GOT3 (cell line): ENCODE measurements around the gene PRUNE1.

ENCODE experiments used
- DNase-seq: peaks from one replicate; lab custom pipeline; 2025; ENCODE audit warnings: mixed read lengths; lab: John Stamatoyannopoulos, UW

PRUNE1 gene

DNA sequence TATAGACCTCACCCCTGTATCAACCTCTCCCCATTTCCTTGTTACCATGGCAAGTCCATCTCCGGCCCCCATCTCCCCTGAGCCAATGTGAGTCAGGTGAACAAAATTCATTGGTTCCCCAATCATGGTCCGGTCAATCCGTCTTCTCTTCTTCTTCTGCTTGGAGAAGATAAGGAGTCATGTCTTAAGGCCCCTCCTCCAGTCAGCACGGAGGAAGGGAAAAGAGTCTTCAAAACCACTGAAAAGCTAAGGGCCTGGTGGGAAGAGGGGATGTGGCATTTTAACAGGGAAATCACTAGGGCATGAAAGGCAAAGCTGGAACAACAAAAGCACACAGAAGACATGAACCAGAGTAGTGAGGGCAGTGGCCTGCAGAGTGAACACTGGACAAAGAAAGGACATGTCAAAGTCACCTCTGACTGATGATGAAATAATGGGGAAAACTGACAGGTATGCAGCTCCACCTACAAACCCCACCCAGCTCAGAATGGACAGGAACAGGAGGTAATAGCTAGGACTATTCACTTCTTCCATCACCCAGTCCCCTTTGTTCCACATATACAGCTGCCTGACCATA lies 46.8 kb downstream of the PRUNE1 start:
- DNase-seq, result no peak

DNA sequence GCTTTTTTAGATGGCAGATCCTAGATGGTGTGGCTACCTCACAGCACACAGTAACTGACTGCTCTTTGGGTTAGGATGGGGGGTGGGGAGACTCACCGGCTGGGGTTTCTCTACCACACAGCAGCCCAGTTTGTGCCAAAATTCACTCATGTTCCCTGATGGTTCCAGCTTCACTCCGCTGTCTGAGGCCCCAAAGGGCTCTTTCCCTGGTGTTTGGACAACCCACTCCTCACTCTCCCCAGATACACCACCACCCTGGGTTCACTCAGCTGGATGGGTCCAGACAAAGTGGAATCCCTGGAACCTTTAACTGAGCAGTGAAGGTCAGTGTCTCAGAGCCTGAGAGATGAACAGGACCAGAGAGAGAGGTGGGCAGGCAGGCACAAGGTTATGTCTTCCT lies 47.3 kb downstream of the PRUNE1 start:
- no peak for DNase-seq

DNA sequence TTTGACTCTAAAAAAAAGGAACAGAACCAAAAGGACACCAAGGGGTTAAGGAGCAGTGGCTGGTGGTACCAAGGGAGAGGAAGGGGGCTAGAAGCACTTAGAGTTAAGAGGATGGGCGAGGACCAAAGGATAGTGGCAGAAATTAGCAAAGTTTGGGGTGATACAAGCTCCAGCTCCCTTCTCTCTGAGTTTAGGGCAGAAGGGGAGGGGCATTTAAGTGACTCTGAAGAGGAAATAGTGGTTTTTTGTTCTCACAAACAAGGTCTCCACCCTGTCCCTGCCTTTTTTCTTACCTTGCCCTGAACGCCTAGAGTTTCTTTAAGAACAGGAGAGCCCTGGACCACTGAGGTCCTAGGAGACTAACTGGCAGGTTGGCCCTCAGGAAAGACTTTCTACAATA lies 47.9 kb downstream of the PRUNE1 start:
- no peak for DNase-seq

DNA sequence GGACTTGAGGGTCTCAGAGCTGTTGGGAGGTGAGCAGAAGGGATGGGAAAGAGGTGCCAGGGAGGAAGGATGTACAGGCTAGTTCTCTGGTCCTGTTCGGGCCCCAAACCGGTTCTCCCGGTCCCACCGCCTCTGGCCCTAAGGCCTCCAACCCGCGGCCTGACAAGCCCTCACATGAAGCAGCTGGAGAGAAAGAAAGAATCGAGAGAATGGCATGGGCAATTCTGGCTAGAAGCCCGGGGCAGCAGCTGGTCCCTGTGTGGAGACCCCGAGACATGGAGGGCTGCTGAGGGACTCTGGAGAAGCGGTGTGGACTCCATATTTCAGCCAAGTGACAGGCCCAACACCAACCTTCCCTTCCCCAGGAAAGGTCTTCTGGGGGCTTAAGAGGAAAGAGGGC lies 50.4 kb downstream of the PRUNE1 start:
- no peak for DNase-seq

DNA sequence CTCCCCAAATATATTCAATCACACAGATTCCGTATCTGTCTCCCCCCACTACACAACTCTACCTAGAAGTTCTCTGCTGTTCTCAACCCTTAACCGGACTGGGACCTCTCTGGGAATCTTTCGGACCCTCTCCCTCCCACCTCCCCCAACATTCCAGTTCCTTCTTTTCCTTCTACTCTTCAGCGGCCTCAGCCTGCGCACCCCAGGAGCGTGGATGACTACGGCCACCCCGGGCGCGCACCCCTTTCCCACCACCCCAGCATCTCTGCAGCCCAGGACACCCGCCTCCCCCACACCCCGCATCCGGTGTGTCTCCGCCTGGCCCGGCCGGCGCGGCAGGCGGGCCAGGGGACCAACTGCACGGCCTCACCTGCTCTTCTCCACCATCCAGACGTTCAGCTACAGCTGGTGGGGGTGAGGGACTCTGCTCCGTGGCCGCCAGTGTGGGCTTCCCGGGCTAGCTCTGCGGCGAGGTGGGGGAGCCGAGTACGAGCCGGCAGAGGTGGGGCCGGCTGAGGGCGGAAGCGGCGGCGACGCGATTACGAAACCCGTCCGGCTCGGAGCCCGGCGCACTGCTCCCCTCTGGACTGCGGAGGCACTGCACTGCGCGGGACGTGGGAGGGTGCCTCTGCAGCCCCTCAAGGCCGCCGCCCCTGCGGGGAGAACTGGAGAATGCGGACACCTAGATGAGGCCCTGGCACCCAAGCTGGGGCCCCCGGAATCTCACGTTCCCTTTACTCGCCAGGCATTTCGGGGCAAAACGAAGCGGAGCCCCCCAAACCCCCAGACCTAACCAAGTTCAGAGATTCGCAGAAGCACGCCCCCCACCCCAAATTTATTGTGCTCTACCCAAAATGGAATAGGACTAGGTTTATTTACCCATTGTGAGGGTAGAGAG lies 51.1 kb downstream of the PRUNE1 start, which contains the start of gene CDC42SE1:
CDC42SE1 (minus strand) TSS at position 514 of the 898 bp plus-strand sequence. CDS start 3,892 bp downstream, outside the sequence.
- DNase-seq, result peak; percentile 36

DNA sequence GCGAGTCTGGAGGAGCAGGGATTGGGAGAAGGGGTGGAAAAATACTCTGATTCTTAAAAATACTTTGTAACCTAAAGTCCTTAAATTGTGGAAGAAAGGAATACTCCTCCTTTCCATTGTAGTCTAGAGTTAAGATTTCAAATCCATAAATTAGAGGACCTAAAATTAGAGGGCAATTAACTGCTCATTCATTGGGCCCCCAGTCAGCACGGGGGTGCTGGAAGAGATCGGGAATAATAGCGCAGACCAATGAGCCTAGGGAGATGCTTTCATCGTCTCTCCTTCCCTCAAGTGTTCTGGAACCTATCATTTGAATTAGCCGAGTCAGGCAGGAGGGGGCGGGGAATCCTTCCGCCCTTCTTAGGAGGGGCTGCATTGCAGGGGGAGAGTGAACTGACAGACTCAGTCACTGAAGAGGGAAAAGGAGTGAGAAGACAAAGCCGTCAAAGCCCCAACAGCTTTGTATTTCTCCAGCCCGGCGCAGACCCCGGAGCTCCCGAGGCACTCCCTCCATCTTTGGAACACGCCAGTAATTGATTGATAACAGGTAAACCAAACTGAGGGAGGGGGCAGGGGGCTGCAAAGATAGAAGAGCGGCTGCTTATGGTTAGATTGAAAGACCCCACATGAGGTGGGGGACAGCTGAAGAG lies 51.9 kb downstream of the PRUNE1 start, which contains the start of gene MLLT11:
MLLT11 (plus strand) TSS at position 391 of the 650 bp plus-strand sequence. CDS start 6,828 bp downstream, outside the sequence.
- DNase-seq, result no peak

DNA sequence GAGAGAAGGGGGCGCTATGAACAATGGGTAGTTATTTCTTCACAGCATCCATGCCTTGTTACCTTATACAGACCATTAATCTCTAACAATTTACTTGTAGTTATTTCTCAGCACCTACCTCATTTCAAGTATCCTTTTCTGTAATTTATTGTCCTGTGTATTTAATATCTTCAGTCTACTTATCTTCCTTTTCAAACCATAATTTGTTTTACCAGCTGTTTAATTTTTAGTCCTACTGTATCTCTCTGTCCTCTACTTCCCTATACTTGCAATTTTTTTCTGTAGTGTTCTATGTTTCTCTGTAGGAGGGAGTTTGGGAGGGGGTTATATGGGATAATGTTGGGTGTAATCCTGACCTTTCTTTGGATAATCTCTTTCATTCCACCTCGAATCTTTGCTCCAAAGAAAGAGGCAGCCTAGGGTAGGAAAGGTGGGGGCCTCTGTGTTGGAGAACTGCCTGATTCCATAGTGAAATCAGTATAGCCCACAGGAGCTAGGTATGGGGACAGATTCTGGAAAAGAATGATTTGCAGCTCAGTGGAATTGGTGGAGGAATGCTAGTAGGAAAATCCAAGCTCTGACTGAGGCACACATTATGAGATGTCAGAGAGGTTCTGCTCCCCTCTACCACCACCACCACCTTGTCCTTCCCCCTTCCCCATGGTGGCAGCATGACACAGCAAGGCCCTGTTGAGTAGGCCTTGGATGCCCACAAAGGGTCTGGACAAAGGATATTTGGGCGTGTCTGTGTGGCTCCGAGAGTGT lies 52.6 kb downstream of the PRUNE1 start:
- no peak for DNase-seq

DNA sequence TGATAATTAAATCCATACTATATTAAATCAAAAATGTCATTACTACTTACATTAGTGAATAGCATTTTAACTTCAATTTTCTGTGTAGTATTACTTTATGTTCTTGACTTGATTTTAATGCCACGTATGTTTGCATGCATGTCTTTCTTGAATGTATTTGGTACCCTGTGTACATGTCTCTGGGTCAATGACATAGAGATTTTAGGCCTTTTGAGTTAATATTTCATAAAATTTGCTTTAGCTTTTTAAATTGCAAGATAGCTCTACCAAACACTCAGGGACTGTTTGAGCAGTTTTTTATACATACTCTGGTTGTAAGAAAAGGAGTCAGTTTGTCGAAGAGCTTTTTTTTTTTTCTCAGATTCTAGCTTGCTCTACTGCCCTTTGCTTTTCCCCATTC lies 53.5 kb downstream of the PRUNE1 start:
- no peak for DNase-seq

DNA sequence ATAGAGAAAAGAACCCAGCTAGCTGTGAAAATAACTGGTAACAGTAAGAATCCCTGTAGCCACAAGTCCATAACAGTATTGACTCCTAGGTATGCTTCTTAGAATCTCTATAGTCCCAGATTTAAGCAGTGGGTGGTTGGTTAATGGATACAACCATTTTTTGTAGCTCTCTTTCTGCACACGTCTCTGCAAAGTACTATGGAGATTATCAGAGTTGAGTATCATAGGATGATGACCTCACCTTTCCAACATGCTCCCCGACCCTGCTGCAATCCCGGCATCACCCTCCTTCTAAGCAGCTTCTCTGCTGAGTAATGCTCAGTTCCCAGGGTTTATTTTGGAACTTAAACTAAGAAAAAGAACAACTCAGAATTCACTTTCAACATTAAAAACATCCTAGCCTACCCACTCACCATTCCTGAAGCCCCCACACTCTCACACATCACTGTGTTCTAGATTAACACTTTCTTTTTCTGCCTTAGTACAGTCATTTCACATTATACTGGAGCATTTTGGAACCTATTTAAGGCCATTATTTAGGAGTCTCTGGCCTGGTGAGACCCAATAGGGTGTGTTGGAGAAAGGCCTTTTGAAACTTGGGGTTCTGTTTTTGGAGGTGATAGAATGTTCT lies 54.6 kb downstream of the PRUNE1 start:
- DNase-seq, result no peak

DNA sequence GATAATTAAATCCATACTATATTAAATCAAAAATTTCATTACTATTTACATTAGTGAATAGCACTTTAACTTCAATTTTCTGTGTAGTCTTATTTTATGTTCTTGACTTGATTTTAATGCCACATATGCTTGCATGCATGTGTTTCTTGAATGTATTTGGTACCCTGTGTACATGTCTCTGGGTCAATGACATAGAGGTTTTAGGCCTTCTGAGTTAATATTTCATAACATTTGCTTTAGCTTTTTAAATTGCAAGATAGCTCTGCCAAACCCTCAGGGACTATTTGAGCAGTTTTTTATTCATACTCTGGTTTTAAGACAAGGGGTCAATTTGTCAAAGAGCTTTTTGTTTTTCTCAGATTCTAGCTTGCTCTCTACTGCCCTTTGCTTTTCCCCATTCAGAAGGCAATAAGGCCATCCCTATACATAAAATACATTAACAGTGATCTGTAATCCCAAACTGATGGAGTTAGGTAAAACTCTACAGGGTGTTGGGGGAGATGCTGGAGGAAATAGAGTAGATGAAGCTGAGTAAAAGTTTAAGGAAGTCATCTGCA lies 56.9 kb downstream of the PRUNE1 start:
- no peak for DNase-seq

DNA sequence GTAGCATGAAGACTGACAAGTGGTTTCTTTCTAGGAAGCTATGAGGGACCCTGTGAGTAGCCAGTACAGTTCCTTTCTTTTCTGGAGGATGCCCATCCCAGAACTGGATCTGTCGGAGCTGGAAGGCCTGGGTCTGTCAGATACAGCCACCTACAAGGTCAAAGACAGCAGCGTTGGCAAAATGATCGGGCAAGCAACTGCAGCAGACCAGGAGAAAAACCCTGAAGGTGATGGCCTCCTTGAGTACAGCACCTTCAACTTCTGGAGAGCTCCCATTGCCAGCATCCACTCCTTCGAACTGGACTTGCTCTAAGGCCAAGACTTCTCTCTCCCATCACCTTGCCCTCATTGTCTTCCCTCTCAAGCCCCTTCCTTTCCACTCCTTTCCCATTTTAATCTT lies 58.9 kb downstream of the PRUNE1 start:
- no peak for DNase-seq

DNA sequence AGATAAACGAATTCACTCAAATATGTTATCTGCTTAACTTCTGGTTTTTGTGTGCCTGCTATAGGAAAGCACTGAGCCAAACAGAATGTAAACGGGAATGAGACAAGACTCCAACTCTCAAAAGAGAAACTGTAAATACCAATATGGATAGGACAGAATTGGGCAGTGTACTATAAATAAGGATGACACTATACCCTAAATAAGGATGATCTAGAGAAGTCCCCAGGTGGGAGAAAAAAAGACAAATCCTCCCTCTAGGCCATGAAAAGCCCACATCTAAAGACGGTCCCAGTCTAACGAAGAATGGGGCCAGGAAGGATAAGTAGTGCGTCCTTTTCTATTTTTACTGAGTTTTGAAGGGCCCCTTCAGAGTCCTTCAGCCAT lies 60.8 kb downstream of the PRUNE1 start:
- DNase-seq, result no peak

DNA sequence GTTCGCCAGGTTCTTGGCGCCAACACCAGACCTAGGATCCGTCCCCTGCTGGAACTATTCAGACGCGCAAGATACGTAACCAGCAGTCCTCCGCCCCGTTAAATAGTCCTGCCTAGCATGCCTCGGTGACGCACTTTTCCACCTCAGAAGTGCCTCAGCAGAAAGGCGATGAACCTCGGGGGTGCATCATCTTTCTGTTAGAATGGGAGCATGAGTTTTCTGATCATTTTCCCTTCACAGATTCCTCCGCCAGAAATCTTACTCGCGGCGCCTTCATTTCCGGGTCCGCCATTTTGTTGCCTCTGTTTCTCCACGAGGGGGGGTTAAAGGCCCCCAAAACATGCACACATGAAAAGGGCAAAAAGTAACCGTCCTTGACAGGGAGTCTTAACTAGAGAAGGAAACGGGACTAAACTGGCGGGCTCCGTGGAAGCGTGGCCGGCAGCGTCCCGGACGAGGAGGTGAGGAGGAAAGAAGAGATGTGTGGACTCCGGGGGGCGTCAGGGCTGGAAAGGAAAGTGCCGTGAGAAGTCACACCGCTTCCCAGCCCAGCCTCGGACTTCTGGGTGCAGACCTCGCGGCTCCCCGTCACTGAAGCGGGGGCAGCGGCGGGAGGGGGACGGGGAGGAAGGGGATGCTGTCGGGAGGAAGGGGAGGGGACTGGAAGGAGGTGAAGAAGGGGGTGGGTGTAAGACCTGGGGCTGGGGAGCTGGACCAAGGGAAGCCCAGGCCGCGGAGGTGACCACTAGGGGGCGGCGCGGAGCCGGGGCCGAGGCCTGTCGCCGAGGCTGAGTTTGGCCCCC lies 62.4 kb downstream of the PRUNE1 start, which contains the start of gene GABPB2:
GABPB2 (plus strand) TSS at position 288 of the 803 bp plus-strand sequence. CDS start 17,429 bp downstream, outside the sequence.
- peak; percentile 73 for DNase-seq

DNA sequence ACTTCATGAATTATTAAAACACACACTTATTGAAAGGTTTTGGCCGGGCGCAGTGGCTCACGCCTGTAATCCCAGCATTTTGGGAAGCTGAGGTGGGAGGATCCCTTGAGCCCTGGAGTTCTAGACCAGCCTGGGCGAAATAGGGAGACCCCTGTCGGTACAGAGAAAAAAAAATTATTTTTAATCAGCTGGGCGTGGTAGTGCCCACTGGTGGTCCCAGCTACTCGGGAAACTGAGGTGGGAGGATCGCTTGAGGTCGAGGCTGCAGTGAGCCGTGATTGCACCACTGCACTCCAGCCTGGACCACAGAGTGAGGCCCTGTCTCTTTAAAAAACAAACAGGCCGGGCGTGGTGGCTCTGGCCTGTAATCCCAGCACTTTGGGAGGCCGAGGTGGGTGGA lies 64.0 kb downstream of the PRUNE1 start:
- DNase-seq, result no peak
